GM18873 (cell line): ENCODE measurements around the gene GRM8.
A peak's percentile ranks its signal among the peaks of the same experiment; 100 is the strongest.
"Not testable (repeated sequence)": the region's sequence is repeated elsewhere in the genome, so short reads cannot be mapped to it uniquely, and the experiment has no call there.

Experiments
- ATAC-seq: cut with Tn5 transposase; IDR thresholded peaks from one replicate; pipeline ENCODE4 v1.9.1; 2021; ENCODE audit warnings: mild to moderate bottlenecking, moderate library complexity, moderate number of reproducible peaks; ENCODE audit not compliant: unreplicated experiment, low FRiP score

The GRM8 gene

DNA sequence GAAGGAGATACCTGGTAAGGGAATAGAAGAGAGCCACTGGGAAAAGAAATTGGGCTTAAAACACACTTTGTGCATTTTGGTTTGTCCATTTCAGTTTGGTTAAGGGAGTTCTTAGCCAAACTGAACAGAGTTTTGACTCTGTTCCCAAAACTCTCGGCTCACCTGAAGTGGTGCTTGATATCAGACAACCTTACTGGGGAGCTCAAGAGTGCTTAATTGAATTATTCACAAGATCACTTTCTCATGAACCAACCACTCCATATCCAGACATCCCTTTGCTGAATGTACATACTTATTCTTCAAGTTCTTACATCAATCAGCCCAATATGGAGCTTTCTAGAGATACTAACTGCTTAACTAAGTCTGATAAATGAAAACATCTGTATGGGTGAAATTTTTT lies 413.1 kb downstream of the GRM8 start:
- ATAC-seq, result no peak

- ATAC-seq, result no peak
Observed at GRCh38 chr7:126838194-126838593, 414.5 kb downstream of the GRM8 start.

DNA sequence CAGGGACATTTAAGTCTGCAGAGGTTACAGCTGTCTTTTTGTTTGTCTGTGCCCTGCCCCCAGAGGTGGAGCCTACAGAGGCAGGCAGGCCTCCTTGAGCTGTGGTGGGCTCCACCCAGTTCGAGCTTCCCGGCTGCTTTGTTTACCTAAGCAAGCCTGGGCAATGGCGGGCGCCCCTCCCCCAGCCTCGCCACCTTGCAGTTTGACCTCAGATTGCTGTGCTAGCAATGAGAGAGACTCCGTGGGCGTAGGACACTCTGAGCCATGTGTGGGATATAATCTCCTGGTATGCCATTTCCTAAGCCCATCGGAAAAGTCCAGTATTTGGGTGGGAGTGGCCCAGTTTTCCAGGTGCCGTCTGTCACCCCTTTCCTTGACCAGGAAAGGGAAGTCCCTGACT lies 421.5 kb downstream of the GRM8 start:
- ATAC-seq, result not testable (repeated sequence)

DNA sequence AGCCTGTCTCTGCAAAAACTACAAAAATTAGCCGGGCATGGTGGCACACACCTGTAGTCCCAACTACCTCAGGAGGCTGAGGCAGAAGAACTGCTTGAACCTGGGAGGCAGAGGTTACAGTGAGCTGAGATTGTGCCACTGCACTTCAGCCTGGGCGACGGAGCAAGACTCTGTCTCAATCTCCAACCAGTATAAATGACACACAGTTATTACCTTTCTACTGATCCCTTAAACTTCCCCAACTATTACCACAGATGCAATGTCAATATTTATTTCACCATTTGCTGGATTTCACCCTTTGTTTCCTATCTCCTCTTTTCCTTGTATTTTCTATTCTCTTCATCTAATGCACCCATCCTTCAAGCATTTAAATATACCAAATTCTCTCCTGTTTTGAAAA lies 431.8 kb downstream of the GRM8 start:
- ATAC-seq, result no peak

DNA sequence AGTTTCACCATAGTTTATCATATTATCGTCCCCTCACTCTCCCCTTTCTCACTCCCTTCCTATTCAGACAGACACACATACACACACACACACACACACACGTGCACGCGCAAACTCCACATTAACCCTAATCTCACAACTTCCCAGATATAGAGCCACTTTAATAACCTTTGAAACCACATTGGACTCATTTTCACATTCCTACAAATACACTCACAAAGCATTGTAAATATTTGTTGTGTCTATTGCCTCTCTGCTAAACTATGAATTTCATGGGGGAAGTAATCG lies 433.6 kb downstream of the GRM8 start:
- ATAC-seq, result no peak

- no peak for ATAC-seq
Observed at GRCh38 chr7:126818393-126819196, 434.1 kb downstream of the GRM8 start.

- ATAC-seq, result no peak
Observed at GRCh38 chr7:126809188-126809587, 443.6 kb downstream of the GRM8 start.

DNA sequence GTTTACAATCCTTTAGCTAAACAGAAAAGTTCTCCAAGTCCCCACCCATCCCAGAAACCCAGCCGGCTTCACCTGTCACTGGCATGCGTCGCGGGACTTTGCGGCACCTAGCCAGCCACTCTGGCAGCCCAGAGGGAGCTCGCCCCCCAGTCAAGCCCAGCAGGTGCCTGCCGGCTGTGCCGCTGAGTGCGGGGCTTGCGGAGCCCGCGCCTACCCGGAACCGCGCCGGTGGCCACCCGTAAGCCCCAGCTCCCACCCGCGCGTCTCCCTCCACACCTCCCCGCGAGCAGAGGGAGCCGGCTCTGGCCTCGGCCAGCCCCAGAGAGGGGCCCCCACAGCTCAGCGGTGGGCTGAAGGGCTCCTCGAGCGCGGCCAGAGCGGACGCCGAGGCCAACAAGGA lies 446.1 kb downstream of the GRM8 start:
- ATAC-seq, result no peak

DNA sequence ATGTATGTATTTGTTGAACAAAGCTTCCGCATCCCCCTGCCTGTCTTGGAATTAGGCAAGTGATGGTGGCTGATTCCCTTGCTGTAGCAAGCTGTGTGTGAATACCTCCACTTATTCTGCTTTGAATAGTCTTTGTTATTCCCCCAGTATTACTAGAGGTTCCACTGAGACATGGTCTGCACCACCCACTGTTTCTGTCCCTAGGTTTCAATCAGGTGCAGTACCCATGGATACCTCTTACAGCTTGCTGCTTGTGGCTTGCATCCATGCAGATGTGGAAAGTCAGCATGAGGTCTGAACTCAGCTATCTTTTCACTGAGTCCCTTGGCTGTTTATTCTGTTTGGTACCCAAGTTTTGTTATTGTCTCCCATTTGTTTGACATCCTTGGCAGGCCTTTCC lies 447.4 kb downstream of the GRM8 start:
- no peak for ATAC-seq

DNA sequence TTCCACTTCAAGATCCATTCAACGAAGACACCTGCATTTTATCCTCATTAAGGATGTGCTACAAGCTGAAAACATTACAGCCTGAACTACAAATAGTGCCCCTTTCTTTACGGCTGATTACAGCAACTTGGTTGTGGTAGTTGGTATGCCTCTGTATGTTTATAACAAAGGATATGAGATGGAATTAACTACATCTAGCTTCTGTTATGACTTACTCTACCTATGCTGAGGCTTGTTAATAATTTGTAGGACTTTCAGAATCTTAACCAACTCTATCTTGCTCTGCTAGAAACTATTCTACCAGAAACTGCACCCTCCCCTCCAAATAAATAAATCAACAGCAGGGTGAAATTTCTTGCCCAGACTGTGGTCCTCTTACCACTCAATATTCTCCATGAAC lies 448.1 kb downstream of the GRM8 start:
- ATAC-seq, result peak; percentile 93

GRCh38 chr7:126803990-126804389 lies 448.8 kb downstream of the GRM8 start:
- ATAC-seq, result no peak

DNA sequence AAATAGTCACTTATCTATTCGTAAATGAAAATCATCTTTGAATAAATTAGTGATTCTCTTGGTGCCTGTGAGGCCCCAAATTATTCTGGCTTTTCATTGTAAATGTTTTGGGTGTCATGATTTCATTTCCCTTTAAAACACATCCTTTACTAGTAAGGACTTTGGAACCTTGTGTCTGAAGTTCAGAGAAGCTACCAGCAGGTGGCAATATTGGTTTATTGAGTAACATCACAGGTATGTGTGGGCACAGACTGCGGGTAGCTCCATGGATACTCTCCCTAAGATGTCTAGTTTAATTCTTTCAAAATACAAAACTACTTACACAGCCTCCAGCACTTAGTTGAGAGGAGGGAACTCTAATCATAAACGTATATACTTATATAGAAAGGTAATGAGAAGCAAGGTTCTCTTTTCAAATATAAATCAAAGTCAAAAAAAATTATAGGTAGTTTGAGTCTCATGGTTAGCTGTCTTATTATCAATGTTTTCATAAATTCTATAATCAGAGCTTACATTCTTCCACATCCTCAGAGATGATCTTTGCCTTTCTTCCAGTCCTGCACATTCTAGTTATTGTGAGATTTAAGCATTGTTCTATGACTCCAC lies 449.6 kb downstream of the GRM8 start:
- peak; percentile 91 for ATAC-seq

- ATAC-seq, result no peak
Observed at GRCh38 chr7:126801733-126802132, 451.0 kb downstream of the GRM8 start.

- ATAC-seq, result no peak
Observed at GRCh38 chr7:126799541-126799940, 453.2 kb downstream of the GRM8 start.

DNA sequence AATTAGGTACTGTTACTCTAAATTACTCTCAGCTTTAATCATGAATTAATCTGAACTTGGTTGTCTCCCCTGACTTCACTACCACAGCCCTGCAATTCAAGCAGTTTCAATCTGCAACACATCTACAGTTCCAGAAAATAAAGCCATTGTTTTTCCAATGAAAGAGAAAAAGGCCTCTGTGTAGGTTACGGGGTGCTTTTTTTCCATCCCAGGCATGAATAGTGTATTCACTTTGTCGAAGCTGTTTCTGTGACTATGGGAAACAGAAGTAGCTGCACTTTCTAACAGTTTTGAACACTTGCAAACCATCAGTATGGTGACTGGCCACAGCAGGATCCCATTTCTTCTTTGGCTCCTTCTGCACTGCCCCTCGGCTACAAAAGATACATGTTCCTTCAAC lies 460.2 kb downstream of the GRM8 start:
- ATAC-seq, result no peak

DNA sequence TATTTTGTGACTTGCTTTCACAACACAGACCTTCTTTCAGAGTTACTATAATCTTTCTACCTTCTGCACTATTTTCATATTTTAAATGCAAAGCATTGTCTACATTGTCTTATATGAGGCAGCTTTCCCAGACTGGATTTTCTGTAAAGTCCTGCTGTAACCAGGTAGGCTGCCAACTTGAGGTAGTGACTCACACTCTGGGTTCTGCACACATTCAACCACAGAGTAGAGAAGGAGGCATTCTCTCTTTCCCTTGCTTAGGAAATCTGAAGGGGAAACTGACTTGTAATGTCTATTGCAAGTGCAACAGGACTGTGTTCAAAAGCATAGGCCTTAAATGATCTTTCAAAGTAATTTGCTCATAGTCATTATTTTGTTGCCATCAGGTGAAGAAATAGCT lies 461.4 kb downstream of the GRM8 start:
- no peak for ATAC-seq

- ATAC-seq, result no peak
Observed at GRCh38 chr7:126790763-126791162, 462.0 kb downstream of the GRM8 start.

DNA sequence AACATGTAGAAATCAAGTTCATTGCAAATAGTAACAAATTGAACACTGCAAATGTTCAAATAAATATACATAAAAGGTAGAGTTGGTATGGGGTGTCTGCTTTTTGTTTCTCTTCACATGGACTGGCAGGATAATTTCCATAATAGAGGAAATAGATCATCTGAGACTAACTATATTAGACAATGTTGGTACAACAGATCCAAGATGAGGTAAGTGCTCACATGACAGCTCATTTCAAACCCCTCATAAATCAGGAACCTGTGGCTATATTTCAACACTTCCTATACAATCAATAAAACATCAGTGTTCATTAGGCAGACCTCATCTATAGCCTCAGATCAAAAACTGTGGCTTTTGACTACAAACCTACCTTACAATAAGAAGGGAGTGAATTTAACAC lies 469.1 kb downstream of the GRM8 start:
- ATAC-seq, result no peak

- ATAC-seq, result peak; percentile 95
Observed at GRCh38 chr7:126780993-126781392, 471.7 kb downstream of the GRM8 start.

- no peak for ATAC-seq
Observed at GRCh38 chr7:126778101-126778500, 474.6 kb downstream of the GRM8 start.

- ATAC-seq, result no peak
Observed at GRCh38 chr7:126776498-126776897, 476.2 kb downstream of the GRM8 start.

DNA sequence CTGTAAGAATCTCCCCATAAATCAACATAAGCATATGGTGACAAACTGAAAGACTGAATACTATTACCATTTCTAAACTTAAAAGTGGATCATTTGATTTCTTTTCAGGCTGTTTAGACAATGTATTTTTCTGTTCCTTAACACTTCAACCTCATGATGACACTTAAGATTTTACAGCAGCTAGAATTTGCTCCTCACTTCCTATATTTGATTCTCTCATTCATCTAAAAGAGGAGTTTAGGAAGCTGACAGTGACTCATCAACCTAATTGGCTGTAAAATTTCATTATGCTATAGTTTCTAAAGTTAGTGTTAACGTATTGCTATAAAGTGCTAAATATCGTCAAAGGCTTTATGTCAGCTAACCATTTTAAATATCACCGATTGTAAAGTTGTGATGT lies 478.7 kb downstream of the GRM8 start:
- ATAC-seq, result no peak
